SK-N-MC (cell line): Measurements from ENCODE around the gene SEC24D.

ENCODE experiments used
- EZH2 ChIP-seq: fragments of 200-600 bp; sonication (generic); IDR thresholded peaks from one replicate; pipeline ENCODE4 v1.6.1; 2017; ENCODE audit warnings: antibody characterized with exemption
- FOXP2 ChIP-seq: optimal IDR thresholded peaks from 2 replicates; pipeline ENCODE3; 2011; ENCODE audit warnings: mild to moderate bottlenecking, moderate library complexity; ENCODE audit not compliant: insufficient read depth; ENCODE audit errors: extremely low read length, control extremely low read depth
- POLR2AphosphoS5 ChIP-seq: IDR thresholded peaks from 2 replicates; pipeline ENCODE4 v1.6.1; 2012; ENCODE audit warnings: mild to moderate bottlenecking, low read depth, low read length, borderline replicate concordance

DNA sequence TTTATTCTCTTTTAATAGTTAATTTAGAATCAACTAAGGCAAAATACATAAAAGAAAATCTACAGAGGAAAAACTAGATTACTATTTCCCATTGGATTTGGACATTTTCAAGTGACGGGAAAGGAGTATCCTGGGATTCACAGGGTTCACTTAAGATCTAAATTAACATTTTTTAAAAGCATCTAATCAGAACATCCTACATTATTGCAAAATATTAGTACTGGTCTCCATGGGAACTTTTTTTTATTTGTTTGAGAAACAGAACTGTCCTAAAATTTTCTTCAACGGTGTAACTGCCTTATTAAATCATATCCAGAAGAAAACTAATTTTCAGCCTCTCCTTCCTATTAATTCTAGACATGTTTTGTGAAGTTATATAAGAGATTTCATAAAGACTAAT lies 81.0 kb downstream of the SEC24D start:
- no peak for TF ChIP-seq POLR2AphosphoS5
- TF ChIP-seq EZH2: no peak
- TF ChIP-seq FOXP2: no peak
